Chondrocyte (in vitro differentiated cells): ENCODE results near the gene FDPS. TPM values are rescaled to one million over a fixed set of nuclear protein-coding genes. Genes with fewer than 3 reads are reported as not detected.

Source experiments
- DNase-seq: peaks from one replicate; pipeline ENCODE4 v3.0.0; 2021; ENCODE audit warnings: mixed read lengths, low spot score
- H3K27ac Mint-ChIP-seq: one replicate; pipeline ENCODE4 v1.8.0; 2021; ENCODE audit warnings: mild to moderate bottlenecking, moderate library complexity, mixed read lengths; ENCODE audit not compliant: unreplicated experiment
- H3K27me3 Mint-ChIP-seq: 2 replicates; pipeline ENCODE4 v1.8.0; 2021; ENCODE audit warnings: low read depth, mixed read lengths
- H3K36me3 Mint-ChIP-seq: 2 replicates; pipeline ENCODE4 v1.8.0; 2021; ENCODE audit warnings: low read depth, mixed read lengths
- H3K4me1 Mint-ChIP-seq: 2 replicates; pipeline ENCODE4 v1.8.0; 2021; ENCODE audit warnings: low read depth, mild to moderate bottlenecking, mixed read lengths
- H3K4me3 Mint-ChIP-seq: one replicate; pipeline ENCODE4 v1.8.0; 2021; ENCODE audit warnings: mild to moderate bottlenecking, moderate library complexity, mixed read lengths; ENCODE audit not compliant: unreplicated experiment
- H3K9me3 Mint-ChIP-seq: 2 replicates; pipeline ENCODE4 v1.8.0; 2021; ENCODE audit warnings: low read depth, mixed read lengths
- CTCF ChIP-seq: fragments of 200-600 bp; sonication (generic); IDR thresholded peaks from 2 replicates; pipeline ENCODE4 v1.5.0; 2021; ENCODE audit warnings: antibody characterized with exemption, mild to moderate bottlenecking, moderate library complexity
- total RNA-seq: library from RNA; stranded (reverse); gene quantifications from 3 replicates; pipeline ENCODE4 v1.2.1, GENCODE V29; 2021

Gene FDPS
- total RNA-seq, 1 donor from 2014 or later, result 122 TPM

GRCh38 chr1:155322953-155323728, 14.5 kb downstream of the FDPS start:
- Mint-ChIP-seq H3K4me3 (peak overlapping the region; percentile 89), H3K9me3 (no peaks in the 10 kb centered on the region), H3K27ac (peak overlapping the region; percentile 83), H3K4me1 (peaks cover 39% of the 10 kb centered on the region), H3K27me3 (no peaks in the 10 kb centered on the region), H3K36me3 (peaks cover 7% of the 10 kb centered on the region)
- TF ChIP-seq CTCF, result peak; percentile 100
- DNase-seq, result peak; percentile 98

GRCh38 chr1:155323729-155324036, 15.0 kb downstream of the FDPS start:
- no peak for TF ChIP-seq CTCF
- DNase-seq, result no peak
- peak overlapping the region; percentile 83 for H3K27ac Mint-ChIP-seq
- H3K36me3 Mint-ChIP-seq, result peaks cover 7% of the 10 kb centered on the region
- no peaks in the 10 kb centered on the region for H3K27me3 Mint-ChIP-seq
- H3K4me3 Mint-ChIP-seq, result peak overlapping the region; percentile 89
- H3K4me1 Mint-ChIP-seq, result peaks cover 39% of the 10 kb centered on the region
- H3K9me3 Mint-ChIP-seq, result no peaks in the 10 kb centered on the region

- peaks cover 4% of the 10 kb centered on the region for H3K36me3 Mint-ChIP-seq
- H3K27ac Mint-ChIP-seq, result peak overlapping the region; percentile 83
- no peak for TF ChIP-seq CTCF
- peak; percentile 98 for DNase-seq
- H3K4me1 Mint-ChIP-seq, result peaks cover 37% of the 10 kb centered on the region
- H3K9me3 Mint-ChIP-seq, result no peaks in the 10 kb centered on the region
- H3K4me3 Mint-ChIP-seq, result peak overlapping the region; percentile 89
- H3K27me3 Mint-ChIP-seq, result no peaks in the 10 kb centered on the region
Observed at GRCh38 chr1:155324037-155324716, 15.5 kb downstream of the FDPS start.

GRCh38 chr1:155324717-155325602, 16.3 kb downstream of the FDPS start:
- Mint-ChIP-seq H3K4me3 (peak overlapping the region; percentile 89), H3K27me3 (no peaks in the 10 kb centered on the region), H3K9me3 (no peaks in the 10 kb centered on the region), H3K27ac (peak overlapping the region; percentile 81), H3K36me3 (peaks cover 3% of the 10 kb centered on the region), H3K4me1 (peaks cover 36% of the 10 kb centered on the region)
- DNase-seq, result no peak
- peak; percentile 78 for TF ChIP-seq CTCF

GRCh38 chr1:155325603-155325893, 16.9 kb downstream of the FDPS start:
- no peak for DNase-seq
- Mint-ChIP-seq H3K4me1 (peaks cover 30% of the 10 kb centered on the region), H3K4me3 (peak overlapping the region; percentile 89), H3K27me3 (no peaks in the 10 kb centered on the region), H3K27ac (peak overlapping the region; percentile 17), H3K9me3 (no peaks in the 10 kb centered on the region), H3K36me3 (peaks cover 5% of the 10 kb centered on the region)
- no peak for TF ChIP-seq CTCF
